GM23248 (cell line): Measurements from ENCODE around the gene RALGPS1.

Source experiments
- EZH2 ChIP-seq: fragments of 200-600 bp; sonication (generic); IDR thresholded peaks from 2 replicates; pipeline ENCODE4 v1.6.1; 2018; ENCODE audit warnings: antibody characterized with exemption, mild to moderate bottlenecking; ENCODE audit not compliant: insufficient read depth, poor library complexity, severe bottlenecking
- EZH2phosphoT487 ChIP-seq: fragments of 200-600 bp; sonication (generic); IDR thresholded peaks from 2 replicates; pipeline ENCODE4 v1.6.1; 2018; ENCODE audit warnings: antibody characterized with exemption, moderate library complexity, mild to moderate bottlenecking, low read depth; ENCODE audit not compliant: insufficient read depth

GRCh38 chr9:127237801-127238200 lies 323.2 kb downstream of the RALGPS1 start:
- TF ChIP-seq EZH2 (no peak), EZH2phosphoT487 (no peak)
